ENCODE measurements around the gene MTHFSD.

- TF ChIP-seq CTCF (IDR thresholded peaks at IDR 0.05; ENCODE audit: poor library complexity, severe bottlenecking) (no peak), POLR2AphosphoS5 (IDR thresholded peaks at IDR 0.05) (no peak), EZH2 (IDR thresholded peaks at IDR 0.05; ENCODE audit: borderline replicate concordance, insufficient read depth, low read length, poor library complexity, severe bottlenecking) (no peak), RAD21 (conservative IDR thresholded peaks at IDR 0.05) (no peak), EP300 (conservative IDR thresholded peaks at IDR 0.05; ENCODE audit: poor library complexity, severe bottlenecking) (no peak)
- TF ChIP-seq, protein P1, sequence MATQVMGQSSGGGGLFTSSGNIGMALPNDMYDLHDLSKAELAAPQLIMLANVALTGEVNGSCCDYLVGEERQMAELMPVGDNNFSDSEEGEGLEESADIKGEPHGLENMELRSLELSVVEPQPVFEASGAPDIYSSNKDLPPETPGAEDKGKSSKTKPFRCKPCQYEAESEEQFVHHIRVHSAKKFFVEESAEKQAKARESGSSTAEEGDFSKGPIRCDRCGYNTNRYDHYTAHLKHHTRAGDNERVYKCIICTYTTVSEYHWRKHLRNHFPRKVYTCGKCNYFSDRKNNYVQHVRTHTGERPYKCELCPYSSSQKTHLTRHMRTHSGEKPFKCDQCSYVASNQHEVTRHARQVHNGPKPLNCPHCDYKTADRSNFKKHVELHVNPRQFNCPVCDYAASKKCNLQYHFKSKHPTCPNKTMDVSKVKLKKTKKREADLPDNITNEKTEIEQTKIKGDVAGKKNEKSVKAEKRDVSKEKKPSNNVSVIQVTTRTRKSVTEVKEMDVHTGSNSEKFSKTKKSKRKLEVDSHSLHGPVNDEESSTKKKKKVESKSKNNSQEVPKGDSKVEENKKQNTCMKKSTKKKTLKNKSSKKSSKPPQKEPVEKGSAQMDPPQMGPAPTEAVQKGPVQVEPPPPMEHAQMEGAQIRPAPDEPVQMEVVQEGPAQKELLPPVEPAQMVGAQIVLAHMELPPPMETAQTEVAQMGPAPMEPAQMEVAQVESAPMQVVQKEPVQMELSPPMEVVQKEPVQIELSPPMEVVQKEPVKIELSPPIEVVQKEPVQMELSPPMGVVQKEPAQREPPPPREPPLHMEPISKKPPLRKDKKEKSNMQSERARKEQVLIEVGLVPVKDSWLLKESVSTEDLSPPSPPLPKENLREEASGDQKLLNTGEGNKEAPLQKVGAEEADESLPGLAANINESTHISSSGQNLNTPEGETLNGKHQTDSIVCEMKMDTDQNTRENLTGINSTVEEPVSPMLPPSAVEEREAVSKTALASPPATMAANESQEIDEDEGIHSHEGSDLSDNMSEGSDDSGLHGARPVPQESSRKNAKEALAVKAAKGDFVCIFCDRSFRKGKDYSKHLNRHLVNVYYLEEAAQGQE (IDR thresholded peaks at IDR 0.05; ENCODE audit: borderline replicate concordance): no peak
Observed at GRCh38 chr16:86576591-86577313, 21.7 kb upstream of the MTHFSD start.
